DLD1 (cell line): ENCODE results near the gene ENPP5.
"Not testable (repeated sequence)": the region's sequence is repeated elsewhere in the genome, so short reads cannot be mapped to it uniquely, and the experiment has no call there.

Experiments used
- in situ Hi-C: cut with HindIII; loops from 2 replicates; pipeline ENCODE4 v1.10.0; 2017; ENCODE audit warnings: low sequenced_read_pairs

ENPP5 gene

GRCh38 chr6:46175446-46175845 is 4.7 kb upstream of the ENPP5 start:
- in situ Hi-C loops: no loop called here

- in situ Hi-C loops: no loop called here
Observed at GRCh38 chr6:46174904-46175303, 4.1 kb upstream of the ENPP5 start.

GRCh38 chr6:46172176-46172575 is 1.4 kb upstream of the ENPP5 start:
- in situ Hi-C loops: no loop called here

- in situ Hi-C loops: no loop called here
Observed at GRCh38 chr6:46160102-46160501, 10.7 kb downstream of the ENPP5 start.

- in situ Hi-C loops: no loop called here
Observed at GRCh38 chr6:46159229-46159628, 11.6 kb downstream of the ENPP5 start.

GRCh38 chr6:46156701-46157100 is 14.1 kb downstream of the ENPP5 start:
- in situ Hi-C loops: no loop called here

- in situ Hi-C loops: not testable (repeated sequence)
Observed at GRCh38 chr6:46149066-46149465, 21.7 kb downstream of the ENPP5 start.

- in situ Hi-C loops: no loop called here
Observed at GRCh38 chr6:46144270-46144669, 26.5 kb downstream of the ENPP5 start.

GRCh38 chr6:46138281-46138680 is 32.5 kb downstream of the ENPP5 start:
- in situ Hi-C loops: no loop called here

- in situ Hi-C loops: no loop called here
Observed at GRCh38 chr6:46137387-46137786, 33.4 kb downstream of the ENPP5 start.

- in situ Hi-C loops: no loop called here
Observed at GRCh38 chr6:46136831-46137230, 33.9 kb downstream of the ENPP5 start.

- in situ Hi-C loops: no loop called here
Observed at GRCh38 chr6:46135176-46135575, 35.6 kb downstream of the ENPP5 start.

GRCh38 chr6:46134216-46134615 is 36.6 kb downstream of the ENPP5 start:
- in situ Hi-C loops: no loop called here

- in situ Hi-C loops: not testable (repeated sequence)
Observed at GRCh38 chr6:46131291-46131690, 39.5 kb downstream of the ENPP5 start.

- in situ Hi-C loops: no loop called here
Observed at GRCh38 chr6:46130666-46131065, 40.1 kb downstream of the ENPP5 start.

GRCh38 chr6:46129629-46130511 is 40.9 kb downstream of the ENPP5 start, which contains the start of gene ENPP4:
TSS of gene ENPP4 (plus strand) at chr6:46129989. CDS start at chr6:46139584, 9,595 bp downstream.
- in situ Hi-C loops: no loop called here

GRCh38 chr6:46129291-46129628 is 41.5 kb downstream of the ENPP5 start:
- in situ Hi-C loops: no loop called here

- in situ Hi-C loops: no loop called here
Observed at GRCh38 chr6:46128476-46128875, 42.3 kb downstream of the ENPP5 start.

GRCh38 chr6:46119679-46120078 is 51.1 kb downstream of the ENPP5 start:
- in situ Hi-C loops: not testable (repeated sequence)

GRCh38 chr6:46118836-46119235 is 51.9 kb downstream of the ENPP5 start:
- in situ Hi-C loops: no loop called here

- in situ Hi-C loops: no loop called here
Observed at GRCh38 chr6:46118157-46118556, 52.6 kb downstream of the ENPP5 start.

- in situ Hi-C loops: no loop called here
Observed at GRCh38 chr6:46116289-46116688, 54.5 kb downstream of the ENPP5 start.

GRCh38 chr6:46115634-46116033 is 55.1 kb downstream of the ENPP5 start:
- in situ Hi-C loops: no loop called here
